Measurements from ENCODE around the gene RFX3. TPM values are rescaled to one million over a fixed set of nuclear protein-coding genes. Genes with fewer than 3 reads are reported as not detected.

The RFX3 gene
- polyA plus RNA-seq (2013, experiment 1 of 2) = 15.3 TPM
- polyA plus RNA-seq (2013, experiment 2 of 2) = 16.1 TPM

DNA sequence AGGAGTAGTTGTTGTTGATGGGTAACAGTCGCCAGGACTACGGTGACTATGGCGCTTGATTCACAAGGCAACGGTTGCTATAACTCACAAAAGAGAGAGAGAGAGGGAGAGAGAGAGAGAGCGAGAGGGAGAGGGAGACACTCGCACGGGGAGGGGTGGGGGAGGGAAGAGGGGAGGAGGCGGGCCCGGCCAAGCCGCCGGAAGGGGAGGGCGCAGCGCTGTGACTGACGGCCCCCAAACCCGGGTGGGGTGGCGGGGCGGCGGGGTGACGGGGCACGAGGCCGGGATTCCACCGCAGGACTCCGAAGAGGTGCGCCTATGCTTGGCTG lies at the start of gene RFX3:
TSS of gene RFX3 (minus strand) at position 166 of the 329 bp plus-strand sequence. CDS start 130,413 bp downstream, outside the sequence.
- peak within 1 kb of the TSS; percentile 100 for H3K18ac ChIP-seq (ENCODE audit: low read length)
- H2BK12ac ChIP-seq (ENCODE audit: low read length) = peak within 1 kb of the TSS; percentile 24
- H3K4me2 ChIP-seq (ENCODE audit: insufficient read depth, low read length, poor library complexity, severe bottlenecking) = peak within 1 kb of the TSS; percentile 88
- H3K14ac ChIP-seq (ENCODE audit: low read length) = peak within 1 kb of the TSS; percentile 100
- H3K23ac ChIP-seq (ENCODE audit: low read depth, low read length, poor library complexity) = peak within 1 kb of the TSS; percentile 92
- peak within 1 kb of the TSS; percentile 72 to 98 for H3K4me3 ChIP-seq (ENCODE audit: low read length in 2 of 2)
- H3K9me3 ChIP-seq (replicated peaks in 1 of 2; ENCODE audit: control insufficient read depth in 2 of 2, insufficient read depth in 1 of 2, low read depth in 1 of 2, low read length in 2 of 2) = peaks cover 0 to 18% of the 10 kb centered on the region in 2 donors
- peaks cover 0 to 33% of the 10 kb centered on the region in 2 donors for H3K36me3 ChIP-seq (replicated peaks in 1 of 2; ENCODE audit: control insufficient read depth in 2 of 2, insufficient read depth in 2 of 2, low read length in 2 of 2)
- peak within 1 kb of the TSS; percentile 53 for H2BK15ac ChIP-seq (ENCODE audit: low read length)
- peak within 1 kb of the TSS; percentile 95 for H2BK120ac ChIP-seq (ENCODE audit: low read depth, low read length)
- H2AK5ac ChIP-seq (ENCODE audit: low read depth, low read length) = peak within 1 kb of the TSS; percentile 68
- peak within 1 kb of the TSS; percentile 96 for H2AFZ ChIP-seq (ENCODE audit: low read length)
- peak within 1 kb of the TSS; percentile 99 for H3K4ac ChIP-seq (ENCODE audit: low read length)
- peak within 1 kb of the TSS; percentile 99 for H3K9ac ChIP-seq (ENCODE audit: low read depth, low read length, poor library complexity)
- peak within 1 kb of the TSS; percentile 99 for H4K91ac ChIP-seq (ENCODE audit: low read depth, low read length, poor library complexity)
- H3K27ac ChIP-seq (replicated peaks; ENCODE audit: low read length) = peak within 1 kb of the TSS; percentile 100
- H2BK5ac ChIP-seq (ENCODE audit: low read length) = peak within 1 kb of the TSS; percentile 96
- no peaks in the 10 kb centered on the region for H3K27me3 ChIP-seq (ENCODE audit: control insufficient read depth in 3 of 3, insufficient read depth in 3 of 3, low read depth in 1 of 3, low read length in 3 of 3)
- H4K8ac ChIP-seq (ENCODE audit: low read depth, low read length) = peak within 1 kb of the TSS; percentile 89
- H3K79me1 ChIP-seq (ENCODE audit: low read depth, low read length) = peaks cover 9% of the 10 kb centered on the region
- no CpG with 5 or more reads among the region's 24 CpGs for WGBS, 2 donors (ENCODE audit: extremely low coverage in 2 of 2, insufficient read length in 2 of 2, insufficient replicate concordance in 1 of 2)
- peaks cover 3 to 15% of the 10 kb centered on the region in 2 donors for H3K4me1 ChIP-seq (ENCODE audit: control insufficient read depth in 2 of 2, insufficient read depth in 1 of 2, low read depth in 1 of 2, low read length in 2 of 2)
- peak; percentile 84 for DNase-seq (ENCODE audit: low spot score)

DNA sequence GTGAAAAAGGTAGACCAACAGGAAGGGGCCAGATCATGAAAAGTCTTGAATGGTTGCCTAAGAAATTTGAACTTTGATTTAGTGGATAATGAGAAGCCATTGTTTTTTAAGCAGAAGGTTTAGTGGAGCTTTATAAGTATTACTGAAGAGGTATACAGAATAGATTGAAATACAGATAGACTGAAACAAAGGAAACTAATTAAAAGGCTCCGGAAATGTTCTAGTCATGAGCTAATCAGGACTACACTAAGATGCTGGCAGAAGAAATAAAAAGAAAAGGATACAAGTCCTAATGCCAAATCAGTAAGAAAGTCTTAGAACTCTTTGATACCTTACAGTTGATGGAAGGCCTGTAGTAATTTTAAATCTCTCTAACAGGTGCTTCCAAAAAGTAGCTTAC lies 45.7 kb upstream of the RFX3 start:
- no CpG with 5 or more reads among the region's 1 CpG for WGBS, 2 donors (ENCODE audit: extremely low coverage in 2 of 2, insufficient read length in 2 of 2, insufficient replicate concordance in 1 of 2)
- no peak overlapping the region for H3K18ac ChIP-seq (ENCODE audit: low read length)
- H3K14ac ChIP-seq (ENCODE audit: low read length) = no peak overlapping the region
- no peak overlapping the region for H2BK5ac ChIP-seq (ENCODE audit: low read length)
- H3K79me1 ChIP-seq (ENCODE audit: low read depth, low read length) = no peaks in the 10 kb centered on the region
- H3K9ac ChIP-seq (ENCODE audit: low read depth, low read length, poor library complexity) = no peak overlapping the region
- no peaks in the 10 kb centered on the region for H3K9me3 ChIP-seq (replicated peaks in 1 of 2; ENCODE audit: control insufficient read depth in 2 of 2, insufficient read depth in 1 of 2, low read depth in 1 of 2, low read length in 2 of 2)
- no peaks in the 10 kb centered on the region for H3K4me1 ChIP-seq (ENCODE audit: control insufficient read depth in 2 of 2, insufficient read depth in 1 of 2, low read depth in 1 of 2, low read length in 2 of 2)
- no peak overlapping the region for H2BK120ac ChIP-seq (ENCODE audit: low read depth, low read length)
- no peak overlapping the region for H2BK12ac ChIP-seq (ENCODE audit: low read length)
- no peak overlapping the region for H3K27ac ChIP-seq (replicated peaks; ENCODE audit: low read length)
- H3K4me3 ChIP-seq (ENCODE audit: low read length in 2 of 2) = no peak overlapping the region
- H3K4ac ChIP-seq (ENCODE audit: low read length) = no peak overlapping the region
- H4K91ac ChIP-seq (ENCODE audit: low read depth, low read length, poor library complexity) = no peak overlapping the region
- H3K4me2 ChIP-seq (ENCODE audit: insufficient read depth, low read length, poor library complexity, severe bottlenecking) = no peak overlapping the region
- H3K27me3 ChIP-seq (ENCODE audit: control insufficient read depth in 3 of 3, insufficient read depth in 3 of 3, low read depth in 1 of 3, low read length in 3 of 3) = no peaks in the 10 kb centered on the region
- H2BK15ac ChIP-seq (ENCODE audit: low read length) = no peak overlapping the region
- no peak for DNase-seq (ENCODE audit: low spot score)
- H3K23ac ChIP-seq (ENCODE audit: low read depth, low read length, poor library complexity) = no peak overlapping the region
- H3K36me3 ChIP-seq (replicated peaks in 1 of 2; ENCODE audit: control insufficient read depth in 2 of 2, insufficient read depth in 2 of 2, low read length in 2 of 2) = no peaks in the 10 kb centered on the region
- H2AFZ ChIP-seq (ENCODE audit: low read length) = no peak overlapping the region
- H4K8ac ChIP-seq (ENCODE audit: low read depth, low read length) = no peak overlapping the region
- H2AK5ac ChIP-seq (ENCODE audit: low read depth, low read length) = no peak overlapping the region

DNA sequence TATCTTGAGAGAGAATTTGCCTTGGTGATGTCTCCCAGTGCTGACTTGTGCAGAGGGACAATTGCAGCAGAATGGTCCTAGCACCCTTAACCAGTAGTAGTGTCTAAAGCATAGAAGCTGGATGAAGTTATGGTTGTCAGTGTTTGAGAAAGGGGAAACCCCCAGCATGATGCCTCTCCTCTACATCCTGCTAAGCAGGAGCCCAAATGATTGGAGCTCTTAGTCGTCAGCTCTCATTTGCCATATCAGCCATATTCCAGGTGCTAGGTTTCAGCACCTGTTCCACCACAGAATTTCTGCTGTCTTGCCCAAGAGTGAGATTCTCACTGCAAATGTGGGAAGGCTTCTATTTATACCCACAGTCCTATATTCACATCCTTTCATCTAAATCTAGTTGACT lies 43.7 kb upstream of the RFX3 start:
- no peaks in the 10 kb centered on the region for H3K4me1 ChIP-seq (ENCODE audit: control insufficient read depth in 2 of 2, insufficient read depth in 1 of 2, low read depth in 1 of 2, low read length in 2 of 2)
- WGBS, 2 donors (ENCODE audit: extremely low coverage in 2 of 2, insufficient read length in 2 of 2, insufficient replicate concordance in 1 of 2) = no CpG with 5 or more reads among the region's 1 CpG
- H3K79me1 ChIP-seq (ENCODE audit: low read depth, low read length) = no peaks in the 10 kb centered on the region
- H3K27ac ChIP-seq (replicated peaks; ENCODE audit: low read length) = no peak overlapping the region
- H3K4me3 ChIP-seq (ENCODE audit: low read length in 2 of 2) = no peak overlapping the region
- H2BK12ac ChIP-seq (ENCODE audit: low read length) = no peak overlapping the region
- H2BK120ac ChIP-seq (ENCODE audit: low read depth, low read length) = no peak overlapping the region
- no peak for DNase-seq (ENCODE audit: low spot score)
- H3K9ac ChIP-seq (ENCODE audit: low read depth, low read length, poor library complexity) = no peak overlapping the region
- H3K9me3 ChIP-seq (replicated peaks in 1 of 2; ENCODE audit: control insufficient read depth in 2 of 2, insufficient read depth in 1 of 2, low read depth in 1 of 2, low read length in 2 of 2) = no peaks in the 10 kb centered on the region
- no peaks in the 10 kb centered on the region for H3K36me3 ChIP-seq (replicated peaks in 1 of 2; ENCODE audit: control insufficient read depth in 2 of 2, insufficient read depth in 2 of 2, low read length in 2 of 2)
- H4K91ac ChIP-seq (ENCODE audit: low read depth, low read length, poor library complexity) = no peak overlapping the region
- H2BK5ac ChIP-seq (ENCODE audit: low read length) = no peak overlapping the region
- no peak overlapping the region for H2AFZ ChIP-seq (ENCODE audit: low read length)
- no peak overlapping the region for H2AK5ac ChIP-seq (ENCODE audit: low read depth, low read length)
- no peak overlapping the region for H3K23ac ChIP-seq (ENCODE audit: low read depth, low read length, poor library complexity)
- no peak overlapping the region for H3K18ac ChIP-seq (ENCODE audit: low read length)
- H3K27me3 ChIP-seq (ENCODE audit: control insufficient read depth in 3 of 3, insufficient read depth in 3 of 3, low read depth in 1 of 3, low read length in 3 of 3) = no peaks in the 10 kb centered on the region
- H2BK15ac ChIP-seq (ENCODE audit: low read length) = no peak overlapping the region
- H3K4me2 ChIP-seq (ENCODE audit: insufficient read depth, low read length, poor library complexity, severe bottlenecking) = no peak overlapping the region
- H4K8ac ChIP-seq (ENCODE audit: low read depth, low read length) = no peak overlapping the region
- H3K4ac ChIP-seq (ENCODE audit: low read length) = no peak overlapping the region
- no peak overlapping the region for H3K14ac ChIP-seq (ENCODE audit: low read length)

DNA sequence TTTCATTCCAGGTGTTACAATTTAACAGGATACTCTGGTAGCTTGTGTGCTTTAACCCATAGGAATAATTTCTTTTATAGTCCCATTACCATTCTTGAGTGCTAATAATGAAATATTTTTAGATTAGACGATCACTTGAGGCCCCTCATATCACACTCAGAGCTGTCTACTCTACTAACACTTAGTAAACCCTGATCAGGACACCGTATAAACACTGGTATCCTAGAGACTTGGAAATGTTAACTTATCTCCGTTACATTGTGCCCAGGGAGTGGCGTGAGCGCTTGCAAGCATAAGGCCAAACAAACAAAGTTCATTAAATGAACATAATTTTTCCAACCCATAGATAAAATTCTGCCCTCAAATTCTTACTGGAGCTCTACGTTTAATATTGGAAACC lies 42.2 kb upstream of the RFX3 start:
- no peak overlapping the region for H4K91ac ChIP-seq (ENCODE audit: low read depth, low read length, poor library complexity)
- no peak overlapping the region for H2BK12ac ChIP-seq (ENCODE audit: low read length)
- H3K9ac ChIP-seq (ENCODE audit: low read depth, low read length, poor library complexity) = no peak overlapping the region
- no peak overlapping the region for H2BK5ac ChIP-seq (ENCODE audit: low read length)
- no peaks in the 10 kb centered on the region for H3K27me3 ChIP-seq (ENCODE audit: control insufficient read depth in 3 of 3, insufficient read depth in 3 of 3, low read depth in 1 of 3, low read length in 3 of 3)
- H2BK15ac ChIP-seq (ENCODE audit: low read length) = no peak overlapping the region
- DNase-seq (ENCODE audit: low spot score) = no peak
- H3K79me1 ChIP-seq (ENCODE audit: low read depth, low read length) = no peaks in the 10 kb centered on the region
- H4K8ac ChIP-seq (ENCODE audit: low read depth, low read length) = no peak overlapping the region
- H3K27ac ChIP-seq (replicated peaks; ENCODE audit: low read length) = no peak overlapping the region
- no peak overlapping the region for H3K23ac ChIP-seq (ENCODE audit: low read depth, low read length, poor library complexity)
- H3K4ac ChIP-seq (ENCODE audit: low read length) = no peak overlapping the region
- no peak overlapping the region for H2AFZ ChIP-seq (ENCODE audit: low read length)
- no peak overlapping the region for H2AK5ac ChIP-seq (ENCODE audit: low read depth, low read length)
- WGBS, 2 donors (ENCODE audit: extremely low coverage in 2 of 2, insufficient read length in 2 of 2, insufficient replicate concordance in 1 of 2) = no CpG with 5 or more reads among the region's 6 CpGs
- H2BK120ac ChIP-seq (ENCODE audit: low read depth, low read length) = no peak overlapping the region
- no peaks in the 10 kb centered on the region for H3K4me1 ChIP-seq (ENCODE audit: control insufficient read depth in 2 of 2, insufficient read depth in 1 of 2, low read depth in 1 of 2, low read length in 2 of 2)
- H3K36me3 ChIP-seq (replicated peaks in 1 of 2; ENCODE audit: control insufficient read depth in 2 of 2, insufficient read depth in 2 of 2, low read length in 2 of 2) = no peaks in the 10 kb centered on the region
- no peak overlapping the region for H3K4me3 ChIP-seq (ENCODE audit: low read length in 2 of 2)
- no peak overlapping the region for H3K14ac ChIP-seq (ENCODE audit: low read length)
- H3K4me2 ChIP-seq (ENCODE audit: insufficient read depth, low read length, poor library complexity, severe bottlenecking) = no peak overlapping the region
- H3K18ac ChIP-seq (ENCODE audit: low read length) = no peak overlapping the region
- no peaks in the 10 kb centered on the region for H3K9me3 ChIP-seq (replicated peaks in 1 of 2; ENCODE audit: control insufficient read depth in 2 of 2, insufficient read depth in 1 of 2, low read depth in 1 of 2, low read length in 2 of 2)
